Astrocyte of the cerebellum (primary cell): ENCODE measurements around the gene ICAM1.

Experiments used
- DNase-seq: peaks from one replicate; pipeline ENCODE4 v3.0.0-alpha.2; 2011; ENCODE audit warnings: low read depth
- H3K4me3 ChIP-seq: 2 replicates; pipeline ENCODE4 v1.5.1; 2011; ENCODE audit warnings: mild to moderate bottlenecking, low read depth, low read length, moderate library complexity
- CTCF ChIP-seq: IDR thresholded peaks from 2 replicates; pipeline ENCODE4 v1.5.1; 2012; ENCODE audit warnings: low read length, low read depth, moderate library complexity, mild to moderate bottlenecking; ENCODE audit errors: missing control alignments
- in situ Hi-C: cut with HindIII; loops from 2 replicates; pipeline ENCODE4 v1.10.0; 2017; ENCODE audit warnings: low sequenced_read_pairs

The ICAM1 gene

DNA sequence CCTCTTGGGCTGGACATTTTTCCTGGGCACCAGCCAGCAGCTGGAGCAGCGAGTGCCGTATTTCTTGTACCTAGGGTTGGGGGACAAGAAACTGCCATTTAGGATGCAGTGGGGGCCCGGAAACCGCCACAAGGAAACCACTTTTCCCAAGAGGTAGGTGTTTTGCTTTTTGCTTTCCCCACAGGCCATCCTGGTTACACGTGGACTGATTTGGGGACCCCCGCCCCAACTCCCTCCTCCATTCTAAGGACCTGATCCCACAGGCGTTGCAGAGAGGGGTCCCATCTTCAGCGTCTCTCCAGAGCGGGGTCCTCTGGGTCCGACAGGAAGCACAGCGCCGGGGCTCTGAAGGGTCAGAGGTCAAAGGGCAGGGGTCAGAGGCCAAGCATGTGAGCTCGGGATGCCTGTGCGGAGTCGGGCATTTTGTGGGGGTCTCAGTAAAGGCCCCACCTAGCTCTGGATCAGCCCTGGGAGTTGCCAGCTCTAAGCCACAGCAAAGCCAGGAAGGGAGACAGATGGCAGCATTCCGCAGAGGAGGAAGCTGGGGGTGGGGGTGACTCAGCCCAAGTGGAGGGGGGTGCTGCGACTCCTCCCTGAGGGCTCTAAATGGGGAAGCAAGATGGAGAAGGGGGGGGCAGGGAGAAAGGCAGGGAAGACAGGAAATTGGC is 34.4 kb downstream of the ICAM1 start:
- no peak for TF ChIP-seq CTCF
- H3K4me3 ChIP-seq, result no peak overlapping the region
- in situ Hi-C loops, result no loop called here
- no peak for DNase-seq

DNA sequence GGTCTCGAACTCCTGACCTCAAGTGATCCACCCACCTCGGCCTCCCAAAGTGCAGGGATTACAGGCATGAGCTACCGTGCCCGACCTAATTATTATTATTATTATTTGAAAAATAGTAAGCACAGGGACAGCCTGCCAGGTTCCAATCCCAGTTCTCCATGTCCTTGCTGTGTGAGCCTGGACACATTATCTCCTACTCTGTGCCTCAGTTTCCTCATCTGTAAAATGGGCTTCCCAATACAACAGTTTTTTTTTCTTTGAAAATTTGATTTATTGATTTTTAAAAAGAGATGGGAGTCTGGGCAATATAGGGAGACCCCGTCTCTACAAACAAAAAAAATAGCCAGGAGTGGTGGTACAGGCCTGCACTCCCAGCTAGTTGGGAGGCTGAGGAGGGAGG is 35.4 kb downstream of the ICAM1 start:
- in situ Hi-C loops, result no loop called here
- no peak overlapping the region for H3K4me3 ChIP-seq
- DNase-seq, result no peak
- no peak for TF ChIP-seq CTCF

DNA sequence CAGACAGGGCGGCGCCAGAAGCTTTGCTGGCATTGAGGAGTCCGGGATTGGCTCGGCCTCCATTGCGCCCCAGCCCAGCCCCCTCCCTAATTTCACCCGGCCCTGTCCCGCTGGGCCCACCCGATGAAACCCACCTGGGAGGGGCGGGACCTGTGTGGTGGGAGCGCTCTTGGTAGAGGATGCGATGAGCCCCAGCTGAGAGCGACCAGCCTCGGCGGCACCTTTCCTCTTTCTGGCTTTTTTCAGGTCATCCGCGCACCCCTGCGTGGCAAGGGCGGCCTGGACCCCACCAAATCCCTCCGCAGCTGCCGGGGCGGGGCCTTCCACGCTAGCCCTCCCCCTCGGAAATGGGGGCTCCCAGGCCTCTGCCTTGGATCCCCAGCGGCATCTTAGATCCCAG is 38.5 kb downstream of the ICAM1 start, which contains the start of gene ZGLP1:
ZGLP1 (minus strand) TSS at position 393 of the 400 bp plus-strand sequence.
- no peak within 1 kb of the TSS for H3K4me3 ChIP-seq
- in situ Hi-C loops, result no loop called here
- no peak for DNase-seq
- no peak for TF ChIP-seq CTCF

- peak; percentile 45 for DNase-seq
- no peak for TF ChIP-seq CTCF
- in situ Hi-C loops, result no loop called here
- peak within 1 kb of the TSS; percentile 81 for H3K4me3 ChIP-seq
Measured at GRCh38 chr19:10315335-10316214, 44.7 kb downstream of the ICAM1 start, which contains the start of gene FDX2. TSS of gene FDX2 (minus strand) at chr19:10316015. CDS start at chr19:10315996, 19 bp downstream.

GRCh38 chr19:10316229-10317044 is 45.5 kb downstream of the ICAM1 start:
- TF ChIP-seq CTCF, result no peak
- DNase-seq, result no peak
- in situ Hi-C loops, result no loop called here
- peak overlapping the region; percentile 81 for H3K4me3 ChIP-seq
